PFSK-1 (cell line): Measurements from ENCODE around the gene ACSL6.

ENCODE experiments used
- SIN3A ChIP-seq: IDR thresholded peaks from 2 replicates; pipeline ENCODE4 v1.6.1; 2012; ENCODE audit warnings: mild to moderate bottlenecking, low read length, moderate library complexity, borderline replicate concordance; ENCODE audit not compliant: insufficient read depth
- TAF1 ChIP-seq: IDR thresholded peaks from 2 replicates; pipeline ENCODE4 v1.6.1; 2012; ENCODE audit warnings: low read length, control low read depth, borderline replicate concordance; ENCODE audit not compliant: insufficient read depth

DNA sequence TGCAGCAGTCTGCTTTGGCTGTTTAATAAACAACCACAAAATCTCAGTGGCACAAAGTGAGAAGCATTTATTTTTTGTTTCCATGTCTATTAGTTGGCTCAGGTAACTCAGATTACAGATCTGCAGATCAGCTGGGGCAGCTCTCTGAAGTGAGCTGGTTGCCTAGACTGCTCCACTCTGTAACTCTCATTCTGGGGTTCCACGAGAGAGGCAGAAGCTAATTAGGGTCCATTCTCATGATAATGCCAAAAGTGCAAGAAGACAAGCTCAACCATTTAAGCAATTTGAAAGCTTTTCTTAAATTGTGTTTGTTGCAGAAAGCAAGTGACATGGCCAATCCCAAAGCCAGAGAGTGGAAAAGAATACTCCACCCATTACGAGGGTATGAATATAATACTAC, 79.2 kb downstream of the ACSL6 start:
- TF ChIP-seq TAF1 (no peak), SIN3A (no peak)
